ENCODE measurements around the gene SMTNL2.

DNA sequence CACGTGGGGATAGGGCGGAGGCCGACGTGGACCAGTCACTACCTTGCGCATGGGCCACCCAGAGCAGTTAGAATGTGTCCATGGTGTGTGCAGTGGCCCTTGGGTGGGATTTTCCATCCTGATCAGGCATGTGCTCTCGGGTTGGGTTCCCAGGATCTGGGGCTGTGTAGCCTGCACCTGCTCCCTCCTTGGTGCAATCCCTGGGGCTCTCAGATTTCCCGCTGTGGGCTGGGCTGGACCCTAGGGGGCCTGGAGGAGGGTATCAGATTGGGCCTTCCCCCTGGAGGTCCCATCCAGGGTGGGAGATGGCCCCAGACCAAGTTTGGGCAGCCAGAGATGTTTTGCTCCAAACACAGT, 1.3 kb downstream of the SMTNL2 start:
- TF ChIP-seq POLR2A (IDR thresholded peaks at IDR 0.05; ENCODE audit: low read depth, low read length) (no peak), POLR2AphosphoS5 (IDR thresholded peaks at IDR 0.05; ENCODE audit: low read depth, low read length) (no peak), TAF1 (IDR thresholded peaks at IDR 0.05; ENCODE audit: borderline replicate concordance, low read depth, low read length) (no peak)

Data from GM12892 (cell line).